Measurements from ENCODE around the gene TGIF2LX.
"Not testable (repeated sequence)": the region's sequence is repeated elsewhere in the genome, so short reads cannot be mapped to it uniquely, and the experiment has no call there.

The TGIF2LX gene

GRCh38 chrX:89921665-89922064 lies at the start of gene TGIF2LX:
Gene TGIF2LX, plus strand, starts transcription at chrX:89921908. Its CDS starts 178 bp downstream, at chrX:89922086.
- not testable (repeated sequence) for DNase-seq

- not testable (repeated sequence) for DNase-seq
Measured at GRCh38 chrX:89922338-89922934, 728 bp downstream of the TGIF2LX start.

GRCh38 chrX:89943077-89943476 lies 21.4 kb downstream of the TGIF2LX start:
- not testable (repeated sequence) for DNase-seq

GRCh38 chrX:89965588-89965987 lies 43.9 kb downstream of the TGIF2LX start:
- DNase-seq: not testable (repeated sequence)

Data from activated CD4-positive, alpha-beta T cell treated with anti-CD3 and anti-CD28 coated beads, Interleukin-2, amount 50 U/mL, for 16 hours (primary cell).